ACC112 (cell line): ENCODE measurements around the gene RFX1.
"Not testable (repeated sequence)": the region's sequence is repeated elsewhere in the genome, so short reads cannot be mapped to it uniquely, and the experiment has no call there.

Experiments
- H2AFZ ChIP-seq: fragments of 200-600 bp; sonication (generic); one replicate; pipeline ENCODE4 v1.6.0; 2017; ENCODE audit warnings: antibody characterized with exemption, low read length; ENCODE audit not compliant: unreplicated experiment
- H3K27ac ChIP-seq: fragments of 200-600 bp; sonication (generic); 2 replicates; pipeline ENCODE4 v1.5.1; 2014; ENCODE audit warnings: low read depth, mild to moderate bottlenecking, antibody characterized with exemption, low read length, moderate library complexity
- H3K27me3 ChIP-seq: fragments of 200-600 bp; sonication (generic); 2 replicates; pipeline ENCODE4 v1.6.1; 2014; ENCODE audit warnings: mild to moderate bottlenecking, antibody characterized with exemption, low read length, moderate library complexity, mixed read lengths; ENCODE audit not compliant: insufficient read depth
- H3K36me3 ChIP-seq: fragments of 200-600 bp; sonication (generic); 2 replicates; pipeline ENCODE4 v1.6.1; 2016; ENCODE audit warnings: mild to moderate bottlenecking, antibody characterized with exemption, low read length, moderate library complexity, mixed read lengths; ENCODE audit not compliant: insufficient read depth
- H3K4me1 ChIP-seq: fragments of 200-600 bp; sonication (generic); one replicate; pipeline ENCODE4 v1.6.1; 2016; ENCODE audit warnings: low read length, mixed read lengths; ENCODE audit not compliant: insufficient read depth, unreplicated experiment, control insufficient read depth
- H3K4me3 ChIP-seq: fragments of 200-600 bp; sonication (generic); 2 replicates; pipeline ENCODE4 v1.5.1; 2014; ENCODE audit warnings: mild to moderate bottlenecking, low read depth, low read length
- H3K79me2 ChIP-seq: fragments of 200-600 bp; sonication (generic); one replicate; pipeline ENCODE4 v1.6.0; 2016; ENCODE audit warnings: low read length; ENCODE audit not compliant: control insufficient read depth, unreplicated experiment, insufficient read depth

Gene RFX1

DNA sequence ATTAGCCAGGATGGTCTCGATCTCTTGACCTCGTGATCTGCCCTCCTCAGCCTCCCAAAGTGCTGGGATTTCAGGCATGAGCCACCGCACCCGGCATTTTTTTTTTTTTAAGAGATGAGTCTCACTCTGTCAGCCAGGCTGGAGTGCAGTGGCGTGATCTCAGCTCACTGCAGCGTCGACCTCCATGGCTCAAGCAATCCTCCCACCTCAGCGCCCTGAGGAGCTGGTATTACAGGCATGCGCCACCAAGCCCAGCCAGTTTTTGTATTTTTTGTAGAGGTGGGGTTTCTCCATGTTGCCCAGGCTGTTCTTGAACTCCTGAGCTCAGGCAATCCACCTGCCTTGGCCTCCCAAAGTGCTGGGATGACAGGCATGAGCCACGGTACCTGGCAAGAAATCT is 41.7 kb upstream of the RFX1 start:
- not testable (repeated sequence) for H3K4me3 ChIP-seq, H2AFZ ChIP-seq, H3K79me2 ChIP-seq, H3K27ac ChIP-seq, H3K27me3 ChIP-seq, H3K4me1 ChIP-seq, H3K36me3 ChIP-seq

DNA sequence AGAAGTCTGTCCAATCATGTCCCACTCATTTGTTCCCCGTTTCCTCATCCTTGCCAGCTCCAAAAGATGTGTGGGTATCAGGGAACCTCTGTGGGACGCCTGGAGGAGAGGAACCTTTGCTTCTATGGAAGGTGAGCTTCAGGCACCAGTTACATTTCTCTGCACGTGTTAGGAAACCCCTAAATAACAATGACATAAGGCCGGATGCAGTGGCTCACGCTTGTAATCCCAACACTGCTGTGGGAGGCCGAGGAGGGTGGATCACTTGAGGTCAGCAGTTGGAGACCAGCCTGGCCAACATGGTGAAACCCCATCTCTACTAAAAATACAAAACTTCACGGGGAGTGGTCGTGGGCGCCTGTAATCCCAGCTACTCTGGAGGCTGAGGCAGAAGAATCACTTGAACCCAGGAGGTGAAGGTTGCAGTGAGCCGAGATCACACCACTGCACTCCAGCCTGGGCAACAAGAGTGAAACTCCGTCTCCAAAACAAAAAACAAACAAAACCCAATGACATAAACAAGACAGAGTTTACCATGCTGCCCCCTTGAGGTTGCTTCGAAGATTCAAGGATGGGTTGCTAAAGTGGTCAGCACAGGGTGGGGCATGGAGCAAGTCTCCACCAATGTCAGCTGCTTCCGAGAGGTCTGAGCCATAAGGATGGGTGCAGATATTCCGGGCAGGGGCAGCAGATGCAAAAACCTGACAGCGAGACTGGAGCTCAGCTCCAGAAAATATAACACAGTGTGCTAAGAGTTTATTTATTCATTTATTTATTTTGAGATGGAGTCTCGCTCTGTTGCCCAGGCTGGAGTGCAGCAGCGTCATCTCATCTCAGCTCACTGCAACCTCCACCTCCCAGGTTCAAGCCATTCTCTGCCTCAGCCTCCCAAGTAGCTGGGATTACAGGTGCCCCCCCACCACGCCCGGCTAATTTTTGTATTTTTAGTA is 36.8 kb upstream of the RFX1 start:
- not testable (repeated sequence) for H3K27me3 ChIP-seq, H3K36me3 ChIP-seq, H3K4me3 ChIP-seq, H3K4me1 ChIP-seq, H3K79me2 ChIP-seq, H2AFZ ChIP-seq
- H3K27ac ChIP-seq: peak overlapping the region; percentile 32; the same call in 1 of the 2 replicates

- Histone ChIP-seq H3K79me2 (no peaks in the 10 kb centered on the region), H2AFZ (no peak overlapping the region), H3K4me1 (no peaks in the 10 kb centered on the region), H3K27ac (no peak overlapping the region), H3K4me3 (no peak overlapping the region), H3K36me3 (no peaks in the 10 kb centered on the region), H3K27me3 (no peaks in the 10 kb centered on the region)
Measured at GRCh38 chr19:14039181-14039580, 33.1 kb upstream of the RFX1 start.

- Histone ChIP-seq H3K79me2 (no peaks in the 10 kb centered on the region), H3K4me3 (no peak overlapping the region), H3K27me3 (no peaks in the 10 kb centered on the region), H3K36me3 (no peaks in the 10 kb centered on the region), H3K4me1 (no peaks in the 10 kb centered on the region), H2AFZ (no peak overlapping the region), H3K27ac (no peak overlapping the region)
Measured at GRCh38 chr19:14035706-14036105, 29.6 kb upstream of the RFX1 start.

- H3K4me3 ChIP-seq, H2AFZ ChIP-seq, H3K79me2 ChIP-seq, H3K36me3 ChIP-seq, H3K27me3 ChIP-seq, H3K4me1 ChIP-seq, H3K27ac ChIP-seq: not testable (repeated sequence)
Measured at GRCh38 chr19:14035159-14035558, 29.0 kb upstream of the RFX1 start.

DNA sequence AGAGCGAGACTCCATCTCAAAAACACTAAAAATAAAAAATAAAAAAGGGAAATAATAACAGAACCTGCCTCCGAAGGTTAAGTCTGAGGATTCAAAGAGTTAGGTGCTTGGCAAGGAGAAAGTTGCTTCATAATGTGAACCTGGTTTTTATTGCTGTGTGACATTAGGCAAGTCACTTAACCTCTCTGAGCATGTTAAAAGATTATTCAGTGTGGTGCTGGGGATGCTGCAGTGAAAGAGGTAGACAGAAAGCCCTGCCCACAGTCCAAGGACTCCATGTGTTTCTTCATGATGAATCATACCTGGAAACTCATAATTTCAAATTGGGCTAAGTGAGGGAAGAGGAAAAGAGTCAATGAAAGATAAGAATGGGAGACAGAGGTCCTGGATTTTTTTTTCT is 27.8 kb upstream of the RFX1 start:
- Histone ChIP-seq H3K4me3 (no peak overlapping the region), H3K36me3 (no peaks in the 10 kb centered on the region), H3K4me1 (no peaks in the 10 kb centered on the region), H3K79me2 (no peaks in the 10 kb centered on the region), H3K27ac (no peak overlapping the region), H2AFZ (no peak overlapping the region), H3K27me3 (no peaks in the 10 kb centered on the region)

DNA sequence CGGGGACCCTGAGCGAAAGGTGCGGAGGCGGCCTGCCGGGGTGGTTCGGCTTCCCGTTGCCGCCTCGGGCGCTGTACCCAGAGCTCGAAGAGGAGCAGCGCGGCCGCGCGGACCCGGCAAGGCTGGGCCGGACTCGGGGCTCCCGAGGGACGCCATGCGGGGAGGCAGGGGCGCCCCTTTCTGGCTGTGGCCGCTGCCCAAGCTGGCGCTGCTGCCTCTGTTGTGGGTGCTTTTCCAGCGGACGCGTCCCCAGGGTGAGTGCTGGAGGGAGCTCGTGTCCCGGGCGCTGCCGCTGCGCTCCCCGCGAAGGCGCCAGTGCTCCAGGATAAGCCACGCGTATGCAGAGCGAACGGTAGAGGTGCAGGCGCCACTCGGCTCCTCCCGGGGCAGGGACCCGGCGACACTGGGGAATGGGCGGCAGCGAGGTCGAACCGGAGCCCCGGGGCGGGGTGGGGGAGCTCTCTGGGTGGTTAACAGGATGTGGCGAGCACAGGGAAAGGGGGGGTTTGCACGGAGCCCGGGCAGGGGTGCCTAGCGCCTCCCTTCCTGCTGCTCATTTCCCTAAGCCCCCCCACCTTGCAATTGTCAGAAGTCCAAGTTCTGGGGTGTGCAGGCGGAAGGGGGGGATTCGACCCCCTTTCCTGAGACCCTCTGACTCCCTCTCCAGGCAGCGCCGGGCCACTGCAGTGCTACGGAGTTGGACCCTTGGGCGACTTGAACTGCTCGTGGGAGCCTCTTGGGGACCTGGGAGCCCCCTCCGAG is 25.8 kb upstream of the RFX1 start, which contains the start of gene IL27RA:
Gene IL27RA (plus strand): TSS at position 44 of the 762 bp plus-strand sequence. CDS start 111 bp downstream, at position 155.
- Histone ChIP-seq H3K4me3 (peak within 1 kb of the TSS; percentile 80), H3K79me2 (no peaks in the 10 kb centered on the region), H3K27me3 (no peaks in the 10 kb centered on the region), H3K4me1 (no peaks in the 10 kb centered on the region), H2AFZ (peak within 1 kb of the TSS; percentile 64), H3K27ac (no peak within 1 kb of the TSS), H3K36me3 (no peaks in the 10 kb centered on the region)

GRCh38 chr19:14030997-14031718 is 25.0 kb upstream of the RFX1 start:
- Histone ChIP-seq H3K36me3 (no peaks in the 10 kb centered on the region), H2AFZ (no peak overlapping the region)

DNA sequence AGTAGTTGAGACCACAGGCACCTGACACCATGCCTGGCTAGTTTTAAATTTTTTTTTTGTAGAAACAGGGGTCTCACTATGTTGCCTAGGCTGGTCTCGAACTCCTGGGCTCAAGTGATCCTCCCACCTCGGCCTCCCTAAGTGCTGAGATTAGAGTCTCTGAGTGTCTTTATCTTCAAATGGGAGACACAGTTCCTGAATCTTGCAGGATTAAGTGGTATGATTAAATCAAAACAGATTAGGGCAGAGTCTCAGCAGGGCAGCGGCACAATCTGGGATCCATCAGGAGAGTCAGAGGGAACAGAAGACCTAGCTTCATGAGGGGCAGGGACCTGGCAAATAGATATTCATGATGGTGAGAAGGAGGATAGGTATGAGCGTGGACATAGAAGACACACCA is 22.8 kb upstream of the RFX1 start:
- no peaks in the 10 kb centered on the region for H3K36me3 ChIP-seq
- H3K27ac ChIP-seq: no peak overlapping the region
- no peak overlapping the region for H3K4me3 ChIP-seq
- H2AFZ ChIP-seq: no peak overlapping the region
- H3K79me2 ChIP-seq: no peaks in the 10 kb centered on the region
- no peaks in the 10 kb centered on the region for H3K27me3 ChIP-seq
- no peaks in the 10 kb centered on the region for H3K4me1 ChIP-seq

More at GRCh38 chr19:14030997-14031718, 25.0 kb upstream of the RFX1 start:
- Histone ChIP-seq H3K79me2 (no peaks in the 10 kb centered on the region), H3K4me1 (no peaks in the 10 kb centered on the region), H3K27me3 (no peaks in the 10 kb centered on the region), H3K4me3 (peak overlapping the region; percentile 80), H3K27ac (no peak overlapping the region)

DNA sequence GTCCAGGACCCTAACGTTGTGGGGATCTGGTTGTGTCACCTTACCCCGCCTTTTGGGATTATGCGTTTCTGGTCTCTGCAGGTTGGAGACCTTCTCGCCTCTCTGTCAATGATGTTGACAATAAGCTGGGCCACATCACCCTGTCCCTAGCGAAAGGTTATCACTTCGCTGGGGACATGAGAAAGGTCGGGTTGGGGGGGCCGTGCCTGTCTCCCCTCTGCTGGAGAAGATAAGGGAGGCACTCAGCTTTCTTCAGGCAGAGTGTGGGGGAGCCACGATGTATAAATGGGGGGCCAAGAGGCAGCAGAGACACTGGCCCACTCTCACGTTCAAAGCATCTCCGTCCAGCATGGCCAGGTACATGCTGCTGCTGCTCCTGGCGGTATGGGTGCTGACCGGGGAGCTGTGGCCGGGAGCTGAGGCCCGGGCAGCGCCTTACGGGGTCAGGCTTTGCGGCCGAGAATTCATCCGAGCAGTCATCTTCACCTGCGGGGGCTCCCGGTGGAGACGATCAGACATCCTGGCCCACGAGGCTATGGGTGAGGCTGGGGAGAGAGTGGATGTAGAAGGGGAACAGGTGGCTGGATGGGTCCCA is 21.8 kb upstream of the RFX1 start, which contains the start of gene RLN3:
Gene RLN3 (plus strand): TSS at position 293 of the 595 bp plus-strand sequence. CDS start 57 bp downstream, at position 350.
- Histone ChIP-seq H3K4me1 (no peaks in the 10 kb centered on the region), H3K4me3 (no peak within 1 kb of the TSS), H3K27me3 (no peaks in the 10 kb centered on the region), H3K27ac (no peak within 1 kb of the TSS), H3K36me3 (no peaks in the 10 kb centered on the region), H3K79me2 (no peaks in the 10 kb centered on the region), H2AFZ (no peak within 1 kb of the TSS)
